SKM-1 treated with dmso at 0.1 percent for 144 hours (cell line): ENCODE results near the gene SFXN3.
A peak's percentile ranks its signal among the peaks of the same experiment; 100 is the strongest.
"Not testable (repeated sequence)": the region's sequence is repeated elsewhere in the genome, so short reads cannot be mapped to it uniquely, and the experiment has no call there.

ENCODE experiments used
- DNase-seq: peaks from one replicate; lab custom pipeline; 2025; ENCODE audit not compliant: unreplicated experiment; lab: John Stamatoyannopoulos, UW

SFXN3 gene

GRCh38 chr10:101034404-101034803 is 3.4 kb downstream of the SFXN3 start:
- not testable (repeated sequence) for DNase-seq

GRCh38 chr10:101035314-101035713 is 4.3 kb downstream of the SFXN3 start:
- DNase-seq: no peak

GRCh38 chr10:101035916-101036702 is 5.1 kb downstream of the SFXN3 start:
- no peak for DNase-seq

GRCh38 chr10:101036726-101037125 is 5.7 kb downstream of the SFXN3 start:
- no peak for DNase-seq

GRCh38 chr10:101038484-101038883 is 7.5 kb downstream of the SFXN3 start:
- DNase-seq: no peak

GRCh38 chr10:101040061-101040460 is 9.0 kb downstream of the SFXN3 start:
- DNase-seq: no peak

- DNase-seq: no peak
Measured at GRCh38 chr10:101040851-101041250, 9.8 kb downstream of the SFXN3 start.

- peak; percentile 72 for DNase-seq
Measured at GRCh38 chr10:101041252-101041761, 10.3 kb downstream of the SFXN3 start.

- DNase-seq: no peak
Measured at GRCh38 chr10:101042118-101042517, 11.1 kb downstream of the SFXN3 start.

- peak; percentile 92 for DNase-seq
Measured at GRCh38 chr10:101042667-101043362, 11.8 kb downstream of the SFXN3 start.

- no peak for DNase-seq
Measured at GRCh38 chr10:101043363-101043707, 12.3 kb downstream of the SFXN3 start.

GRCh38 chr10:101044117-101044516 is 13.1 kb downstream of the SFXN3 start:
- no peak for DNase-seq

GRCh38 chr10:101046332-101047238 is 15.6 kb downstream of the SFXN3 start:
- no peak for DNase-seq

- DNase-seq: no peak
Measured at GRCh38 chr10:101047268-101047667, 16.2 kb downstream of the SFXN3 start.

- no peak for DNase-seq
Measured at GRCh38 chr10:101047961-101048892, 17.2 kb downstream of the SFXN3 start.

GRCh38 chr10:101050208-101051069 is 19.4 kb downstream of the SFXN3 start:
- no peak for DNase-seq

- no peak for DNase-seq
Measured at GRCh38 chr10:101052285-101052684, 21.3 kb downstream of the SFXN3 start.

- no peak for DNase-seq
Measured at GRCh38 chr10:101053516-101053915, 22.5 kb downstream of the SFXN3 start.

- no peak for DNase-seq
Measured at GRCh38 chr10:101054351-101054750, 23.3 kb downstream of the SFXN3 start.
